GM06990 (cell line): ENCODE results near the gene STEAP3.

Experiments used
- DNase-seq: peaks from one replicate; pipeline ENCODE4 v3.0.0-alpha.2; 2011; ENCODE audit not compliant: insufficient read length; ENCODE audit errors: extremely low read depth
- H3K27me3 ChIP-seq: replicated peaks from 2 replicates; pipeline ENCODE4 v1.6.0; 2011; ENCODE audit warnings: low read length; ENCODE audit not compliant: control insufficient read depth, insufficient read depth
- H3K36me3 ChIP-seq: 2 replicates; pipeline ENCODE4 v1.5.1; 2011; ENCODE audit warnings: low read length; ENCODE audit not compliant: control insufficient read depth, insufficient read depth
- H3K4me3 ChIP-seq: replicated peaks from 2 replicates; pipeline ENCODE4 v1.5.1; 2011; ENCODE audit warnings: low read depth, mild to moderate bottlenecking, control low read depth, low read length
- CTCF ChIP-seq: IDR thresholded peaks from 2 replicates; pipeline ENCODE4 v1.5.1; 2011; ENCODE audit warnings: low read length, control low read depth, mild to moderate bottlenecking, inconsistent platforms; ENCODE audit not compliant: insufficient read depth, poor library complexity, severe bottlenecking

Gene STEAP3

GRCh38 chr2:119241205-119241532 lies 17.5 kb downstream of the STEAP3 start:
- Histone ChIP-seq H3K36me3 (no peaks in the 10 kb centered on the region), H3K27me3 (no peaks in the 10 kb centered on the region), H3K4me3 (no peak overlapping the region)
- no peak for TF ChIP-seq CTCF
- no peak for DNase-seq

GRCh38 chr2:119242276-119243119 lies 18.9 kb downstream of the STEAP3 start:
- DNase-seq: no peak

GRCh38 chr2:119243621-119244020 lies 20.0 kb downstream of the STEAP3 start:
- Histone ChIP-seq H3K27me3 (no peaks in the 10 kb centered on the region), H3K36me3 (no peaks in the 10 kb centered on the region; the same call in none of the 2 replicates), H3K4me3 (no peak overlapping the region)
- no peak for DNase-seq
- no peak for TF ChIP-seq CTCF

More at GRCh38 chr2:119242276-119243119, 18.9 kb downstream of the STEAP3 start:
- Histone ChIP-seq H3K4me3 (no peak overlapping the region), H3K36me3 (no peaks in the 10 kb centered on the region; the same call in 1 of the 2 replicates), H3K27me3 (no peaks in the 10 kb centered on the region)
- TF ChIP-seq CTCF: no peak

GRCh38 chr2:119245076-119245840 lies 21.6 kb downstream of the STEAP3 start:
- no peaks in the 10 kb centered on the region for H3K27me3 ChIP-seq
- TF ChIP-seq CTCF: no peak
- no peak for DNase-seq
- H3K36me3 ChIP-seq: peaks cover 6% of the 10 kb centered on the region
- H3K4me3 ChIP-seq: no peak overlapping the region

GRCh38 chr2:119245841-119246230 lies 22.2 kb downstream of the STEAP3 start:
- Histone ChIP-seq H3K36me3 (peaks cover 6% of the 10 kb centered on the region), H3K4me3 (no peak overlapping the region), H3K27me3 (no peaks in the 10 kb centered on the region)
- DNase-seq: no peak
- no peak for TF ChIP-seq CTCF
